K562 (cell line): ENCODE measurements around the gene SSH3. TPM values are rescaled to one million over a fixed set of nuclear protein-coding genes. Genes with fewer than 3 reads are reported as not detected.
A peak's percentile ranks its signal among the peaks of the same experiment; 100 is the strongest.

Source experiments
- CAMTA2 ChIP-seq: fragments of 250-450 bp; sonication (Bioruptor Pico); conservative IDR thresholded peaks from 2 replicates; pipeline ENCODE4 v1.5.1; 2022
- E2F3 ChIP-seq: fragments of 250-450 bp; sonication (Bioruptor Pico); IDR thresholded peaks from 2 replicates; pipeline ENCODE4 v1.4.0; 2020; ENCODE audit warnings: mild to moderate bottlenecking
- ELF4 ChIP-seq: fragments of 450-650 bp; formaldehyde crosslinking; IDR thresholded peaks from 2 replicates; pipeline ENCODE4 v1.4.0; 2022; ENCODE audit warnings: missing genetic modification characterization
- FOSL1 ChIP-seq: fragments of 200-800 bp; sonication (Bioruptor generic); conservative IDR thresholded peaks from 2 replicates; pipeline ENCODE4 v1.6.1; 2016; ENCODE audit warnings: missing genetic modification characterization, missing compliant biosample characterization
- MEF2A ChIP-seq: IDR thresholded peaks from 2 replicates; pipeline ENCODE4 v1.6.1; 2011; ENCODE audit warnings: low read depth, mild to moderate bottlenecking, low read length, moderate library complexity; ENCODE audit not compliant: control insufficient read depth
- MEIS2 ChIP-seq: fragments of 450-650 bp; IDR thresholded peaks from 2 replicates; pipeline ENCODE4 v1.6.1; 2014; ENCODE audit warnings: mild to moderate bottlenecking; ENCODE audit not compliant: partially characterized antibody
- OTX1 ChIP-seq: fragments of 450-650 bp; formaldehyde crosslinking; IDR thresholded peaks from 2 replicates; pipeline ENCODE4 v1.4.0; 2022; ENCODE audit warnings: mild to moderate bottlenecking
- POLR2B ChIP-seq: fragments of 450-650 bp; IDR thresholded peaks from 2 replicates; pipeline ENCODE4 v1.6.1; 2018; ENCODE audit warnings: low read depth; ENCODE audit not compliant: partially characterized antibody
- SMARCA5 ChIP-seq: fragments of 450-650 bp; IDR thresholded peaks from 2 replicates; pipeline ENCODE4 v1.6.1; 2016
- XRCC5 ChIP-seq: fragments of 200-400 bp; formaldehyde crosslinking; IDR thresholded peaks from 2 replicates; pipeline ENCODE4 v1.6.1; 2017; ENCODE audit warnings: low read depth, mild to moderate bottlenecking, low read length
- ZBTB17 ChIP-seq: fragments of 450-650 bp; formaldehyde crosslinking; IDR thresholded peaks from 2 replicates; pipeline ENCODE4 v1.4.0; 2020; ENCODE audit warnings: mild to moderate bottlenecking
- polyA plus RNA-seq, 8 experiments: library from polyadenylated mRNA; depleted of rRNA in 4 of 8; stranded (reverse) in 5 of 8; unstranded in 3 of 8; fragments of >200 nt; fragmentation: Nextera tagmentation in 2 of 8; fragmentation: Illumina TruSeq in 1 of 8; extraction: Ambion mirVana in 2 of 8; extraction: Trizol in 1 of 8; gene quantifications; 2 replicates each; pipeline versions ENCODE4 v1.2.1 to v1.2.3, GENCODE V29; 2011 to 2014; ENCODE audit warnings: inconsistent platforms in 1 of 8, missing spikeins in 1 of 8
- total RNA-seq, 7 experiments: library from RNA; depleted of rRNA in 6 of 7; stranded (reverse); fragments of >200 nt in 6 of 7; fragmentation: Illumina TruSeq in 2 of 7; extraction: Trizol in 2 of 7; gene quantifications; 2 replicates each; pipeline versions ENCODE4 v1.2.1 to v1.2.3, GENCODE V29; 2011 to 2021; ENCODE audit warnings: low replicate concordance in 1 of 7
- TF ChIP-seq, protein P1 (sequence below): fragments of 450-650 bp; formaldehyde crosslinking; IDR thresholded peaks from 2 replicates; pipeline ENCODE4 v1.4.0; 2020; ENCODE audit warnings: mild to moderate bottlenecking, moderate library complexity
- TF ChIP-seq, protein P2 (sequence below): fragments of 450-650 bp; IDR thresholded peaks from 2 replicates; pipeline ENCODE4 v1.6.1; 2016
- TF ChIP-seq, protein P3 (sequence below): fragments of 450-650 bp; formaldehyde crosslinking; IDR thresholded peaks from 2 replicates; pipeline ENCODE4 v1.4.0; 2022; ENCODE audit warnings: missing genetic modification characterization
- TF ChIP-seq, protein P4 (sequence below): sonication (generic); formaldehyde crosslinking; IDR thresholded peaks from 2 replicates; pipeline ENCODE4 v1.8.0; 2023; ENCODE audit warnings: mild to moderate bottlenecking, missing genetic modification reagents
- TF ChIP-seq, protein P5 (sequence below): fragments of 250-450 bp; sonication (Bioruptor Pico); IDR thresholded peaks from 2 replicates; pipeline ENCODE4 v1.8.0; 2021; ENCODE audit warnings: moderate library complexity, mild to moderate bottlenecking, inconsistent platforms
- TF ChIP-seq, protein P6 (sequence below): sonication (generic); formaldehyde crosslinking; IDR thresholded peaks from 2 replicates; pipeline ENCODE4 v1.9.0; 2022; ENCODE audit warnings: mild to moderate bottlenecking, missing genetic modification reagents

The SSH3 gene
- total and polyA plus RNA-seq, 9 of the 15 experiments (the other 6 are each of a cell fraction or from before 2014, with no cell fraction given), result 0.07 to 1.0 (median 0.24) TPM; not detected in 3

DNA sequence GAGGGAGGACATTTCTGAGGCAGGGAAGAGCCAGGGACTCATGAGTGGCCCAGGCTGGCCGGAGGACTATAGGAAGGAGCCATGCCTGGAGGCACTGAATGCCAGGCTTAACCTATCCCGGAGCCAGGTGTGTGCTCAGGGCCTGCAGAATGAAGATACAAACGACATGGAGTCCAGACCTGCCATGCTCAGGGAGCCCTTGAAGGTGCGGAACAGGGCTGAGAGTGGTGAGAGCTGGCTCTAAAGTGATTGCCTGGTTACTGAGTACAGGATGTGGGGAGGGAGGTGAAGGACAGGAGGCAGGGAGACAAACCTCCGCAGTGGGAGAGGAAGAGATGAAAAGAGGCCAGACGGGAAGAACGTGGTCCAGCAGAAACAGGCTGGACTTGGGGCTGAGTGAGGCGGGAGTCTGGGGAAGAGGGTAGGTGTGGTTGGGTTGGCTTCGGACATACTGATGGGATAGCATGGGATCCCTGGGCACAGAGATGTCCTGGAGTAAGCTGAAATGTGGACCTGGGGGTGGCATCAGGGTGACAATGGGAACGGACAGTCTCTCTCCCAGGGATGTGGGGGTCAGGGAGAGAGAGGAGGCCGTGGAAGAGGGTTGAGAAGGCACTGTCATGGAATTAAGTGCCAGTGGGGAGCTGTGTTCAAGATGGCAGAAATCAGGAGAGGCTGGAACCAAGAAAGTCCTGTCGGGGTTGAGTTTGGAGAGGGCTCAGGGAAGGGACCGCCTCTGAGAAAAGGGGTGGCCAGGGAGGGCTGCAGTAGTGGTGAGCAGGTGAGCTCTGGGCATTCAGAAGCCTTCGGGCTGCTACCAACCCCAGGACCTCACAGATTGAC lies 15.8 kb upstream of the SSH3 start (continued):
- TF ChIP-seq, protein P1, sequence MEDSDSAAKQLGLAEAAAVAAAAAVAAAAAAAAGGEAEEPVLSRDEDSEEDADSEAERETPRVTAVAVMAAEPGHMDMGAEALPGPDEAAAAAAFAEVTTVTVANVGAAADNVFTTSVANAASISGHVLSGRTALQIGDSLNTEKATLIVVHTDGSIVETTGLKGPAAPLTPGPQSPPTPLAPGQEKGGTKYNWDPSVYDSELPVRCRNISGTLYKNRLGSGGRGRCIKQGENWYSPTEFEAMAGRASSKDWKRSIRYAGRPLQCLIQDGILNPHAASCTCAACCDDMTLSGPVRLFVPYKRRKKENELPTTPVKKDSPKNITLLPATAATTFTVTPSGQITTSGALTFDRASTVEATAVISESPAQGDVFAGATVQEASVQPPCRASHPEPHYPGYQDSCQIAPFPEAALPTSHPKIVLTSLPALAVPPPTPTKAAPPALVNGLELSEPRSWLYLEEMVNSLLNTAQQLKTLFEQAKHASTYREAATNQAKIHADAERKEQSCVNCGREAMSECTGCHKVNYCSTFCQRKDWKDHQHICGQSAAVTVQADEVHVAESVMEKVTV, result no peak
- TF ChIP-seq CAMTA2 (CRISPR knock-in tag) (0 out of 2 replicates have a peak, but pooled peaks have one; percentile 65), MEIS2 (no peak), MEF2A (no peak), SMARCA5 (no peak), E2F3 (CRISPR knock-in tag) (0 out of 2 replicates have a peak, but pooled peaks have one; percentile 44), ZBTB17 (no peak; the same call in 1 of the 2 replicates), POLR2B (peak; percentile 27), OTX1 (CRISPR knock-in tag) (0 out of 2 replicates have a peak, but pooled peaks have one; percentile 31), ELF4 (CRISPR knock-in tag) (0 out of 2 replicates have a peak, but pooled peaks have one; percentile 23), XRCC5 (no peak), FOSL1 (tag) (0 out of 2 replicates have a peak, but pooled peaks have one; percentile 4)
- TF ChIP-seq, protein P2, sequence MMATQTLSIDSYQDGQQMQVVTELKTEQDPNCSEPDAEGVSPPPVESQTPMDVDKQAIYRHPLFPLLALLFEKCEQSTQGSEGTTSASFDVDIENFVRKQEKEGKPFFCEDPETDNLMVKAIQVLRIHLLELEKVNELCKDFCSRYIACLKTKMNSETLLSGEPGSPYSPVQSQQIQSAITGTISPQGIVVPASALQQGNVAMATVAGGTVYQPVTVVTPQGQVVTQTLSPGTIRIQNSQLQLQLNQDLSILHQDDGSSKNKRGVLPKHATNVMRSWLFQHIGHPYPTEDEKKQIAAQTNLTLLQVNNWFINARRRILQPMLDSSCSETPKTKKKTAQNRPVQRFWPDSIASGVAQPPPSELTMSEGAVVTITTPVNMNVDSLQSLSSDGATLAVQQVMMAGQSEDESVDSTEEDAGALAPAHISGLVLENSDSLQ, result no peak
- TF ChIP-seq, protein P3, sequence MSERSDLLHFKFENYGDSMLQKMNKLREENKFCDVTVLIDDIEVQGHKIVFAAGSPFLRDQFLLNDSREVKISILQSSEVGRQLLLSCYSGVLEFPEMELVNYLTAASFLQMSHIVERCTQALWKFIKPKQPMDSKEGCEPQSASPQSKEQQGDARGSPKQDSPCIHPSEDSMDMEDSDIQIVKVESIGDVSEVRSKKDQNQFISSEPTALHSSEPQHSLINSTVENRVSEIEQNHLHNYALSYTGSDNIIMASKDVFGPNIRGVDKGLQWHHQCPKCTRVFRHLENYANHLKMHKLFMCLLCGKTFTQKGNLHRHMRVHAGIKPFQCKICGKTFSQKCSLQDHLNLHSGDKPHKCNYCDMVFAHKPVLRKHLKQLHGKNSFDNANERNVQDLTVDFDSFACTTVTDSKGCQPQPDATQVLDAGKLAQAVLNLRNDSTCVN (CRISPR knock-in tag), result 0 out of 2 replicates have a peak, but pooled peaks have one; percentile 5
- TF ChIP-seq, protein P4, sequence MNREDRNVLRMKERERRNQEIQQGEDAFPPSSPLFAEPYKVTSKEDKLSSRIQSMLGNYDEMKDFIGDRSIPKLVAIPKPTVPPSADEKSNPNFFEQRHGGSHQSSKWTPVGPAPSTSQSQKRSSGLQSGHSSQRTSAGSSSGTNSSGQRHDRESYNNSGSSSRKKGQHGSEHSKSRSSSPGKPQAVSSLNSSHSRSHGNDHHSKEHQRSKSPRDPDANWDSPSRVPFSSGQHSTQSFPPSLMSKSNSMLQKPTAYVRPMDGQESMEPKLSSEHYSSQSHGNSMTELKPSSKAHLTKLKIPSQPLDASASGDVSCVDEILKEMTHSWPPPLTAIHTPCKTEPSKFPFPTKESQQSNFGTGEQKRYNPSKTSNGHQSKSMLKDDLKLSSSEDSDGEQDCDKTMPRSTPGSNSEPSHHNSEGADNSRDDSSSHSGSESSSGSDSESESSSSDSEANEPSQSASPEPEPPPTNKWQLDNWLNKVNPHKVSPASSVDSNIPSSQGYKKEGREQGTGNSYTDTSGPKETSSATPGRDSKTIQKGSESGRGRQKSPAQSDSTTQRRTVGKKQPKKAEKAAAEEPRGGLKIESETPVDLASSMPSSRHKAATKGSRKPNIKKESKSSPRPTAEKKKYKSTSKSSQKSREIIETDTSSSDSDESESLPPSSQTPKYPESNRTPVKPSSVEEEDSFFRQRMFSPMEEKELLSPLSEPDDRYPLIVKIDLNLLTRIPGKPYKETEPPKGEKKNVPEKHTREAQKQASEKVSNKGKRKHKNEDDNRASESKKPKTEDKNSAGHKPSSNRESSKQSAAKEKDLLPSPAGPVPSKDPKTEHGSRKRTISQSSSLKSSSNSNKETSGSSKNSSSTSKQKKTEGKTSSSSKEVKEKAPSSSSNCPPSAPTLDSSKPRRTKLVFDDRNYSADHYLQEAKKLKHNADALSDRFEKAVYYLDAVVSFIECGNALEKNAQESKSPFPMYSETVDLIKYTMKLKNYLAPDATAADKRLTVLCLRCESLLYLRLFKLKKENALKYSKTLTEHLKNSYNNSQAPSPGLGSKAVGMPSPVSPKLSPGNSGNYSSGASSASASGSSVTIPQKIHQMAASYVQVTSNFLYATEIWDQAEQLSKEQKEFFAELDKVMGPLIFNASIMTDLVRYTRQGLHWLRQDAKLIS (CRISPR knock-in tag), result 0 out of 2 replicates have a peak, but pooled peaks have one; percentile 12
- TF ChIP-seq, protein P5, sequence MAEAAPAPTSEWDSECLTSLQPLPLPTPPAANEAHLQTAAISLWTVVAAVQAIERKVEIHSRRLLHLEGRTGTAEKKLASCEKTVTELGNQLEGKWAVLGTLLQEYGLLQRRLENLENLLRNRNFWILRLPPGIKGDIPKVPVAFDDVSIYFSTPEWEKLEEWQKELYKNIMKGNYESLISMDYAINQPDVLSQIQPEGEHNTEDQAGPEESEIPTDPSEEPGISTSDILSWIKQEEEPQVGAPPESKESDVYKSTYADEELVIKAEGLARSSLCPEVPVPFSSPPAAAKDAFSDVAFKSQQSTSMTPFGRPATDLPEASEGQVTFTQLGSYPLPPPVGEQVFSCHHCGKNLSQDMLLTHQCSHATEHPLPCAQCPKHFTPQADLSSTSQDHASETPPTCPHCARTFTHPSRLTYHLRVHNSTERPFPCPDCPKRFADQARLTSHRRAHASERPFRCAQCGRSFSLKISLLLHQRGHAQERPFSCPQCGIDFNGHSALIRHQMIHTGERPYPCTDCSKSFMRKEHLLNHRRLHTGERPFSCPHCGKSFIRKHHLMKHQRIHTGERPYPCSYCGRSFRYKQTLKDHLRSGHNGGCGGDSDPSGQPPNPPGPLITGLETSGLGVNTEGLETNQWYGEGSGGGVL (CRISPR knock-in tag), result no peak
- TF ChIP-seq, protein P6, sequence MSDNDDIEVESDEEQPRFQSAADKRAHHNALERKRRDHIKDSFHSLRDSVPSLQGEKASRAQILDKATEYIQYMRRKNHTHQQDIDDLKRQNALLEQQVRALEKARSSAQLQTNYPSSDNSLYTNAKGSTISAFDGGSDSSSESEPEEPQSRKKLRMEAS (CRISPR knock-in tag), result no peak
